Suprapubic skin (tissue), 4 donors: Measurements from ENCODE around the gene ITGA2B.

Experiments used
- CTCF ChIP-seq, 2 donors: fragments of 200-600 bp in 1 of 2; fragments of 450-650 bp in 1 of 2; sonication (generic) in 1 of 2; IDR thresholded peaks; one replicate each; pipeline ENCODE4 v1.5.1; 2016 to 2019; ENCODE audit warnings: antibody characterized with exemption in 2 of 2, mild to moderate bottlenecking in 1 of 2, moderate library complexity in 1 of 2
- EP300 ChIP-seq: sonication (generic); formaldehyde crosslinking; IDR thresholded peaks from one replicate; pipeline ENCODE4 v1.6.1; 2017; ENCODE audit warnings: antibody characterized with exemption
- POLR2A ChIP-seq, 2 donors: fragments of 450-650 bp; IDR thresholded peaks; one replicate each; pipeline ENCODE4 v1.6.1; 2017; ENCODE audit warnings: antibody characterized with exemption in 2 of 2, mild to moderate bottlenecking in 2 of 2, moderate library complexity in 2 of 2
- POLR2AphosphoS5 ChIP-seq, 3 donors: sonication (generic); formaldehyde crosslinking; IDR thresholded peaks; one replicate each; pipeline ENCODE4 v1.6.1; 2017; ENCODE audit warnings: antibody characterized with exemption in 3 of 3

DNA sequence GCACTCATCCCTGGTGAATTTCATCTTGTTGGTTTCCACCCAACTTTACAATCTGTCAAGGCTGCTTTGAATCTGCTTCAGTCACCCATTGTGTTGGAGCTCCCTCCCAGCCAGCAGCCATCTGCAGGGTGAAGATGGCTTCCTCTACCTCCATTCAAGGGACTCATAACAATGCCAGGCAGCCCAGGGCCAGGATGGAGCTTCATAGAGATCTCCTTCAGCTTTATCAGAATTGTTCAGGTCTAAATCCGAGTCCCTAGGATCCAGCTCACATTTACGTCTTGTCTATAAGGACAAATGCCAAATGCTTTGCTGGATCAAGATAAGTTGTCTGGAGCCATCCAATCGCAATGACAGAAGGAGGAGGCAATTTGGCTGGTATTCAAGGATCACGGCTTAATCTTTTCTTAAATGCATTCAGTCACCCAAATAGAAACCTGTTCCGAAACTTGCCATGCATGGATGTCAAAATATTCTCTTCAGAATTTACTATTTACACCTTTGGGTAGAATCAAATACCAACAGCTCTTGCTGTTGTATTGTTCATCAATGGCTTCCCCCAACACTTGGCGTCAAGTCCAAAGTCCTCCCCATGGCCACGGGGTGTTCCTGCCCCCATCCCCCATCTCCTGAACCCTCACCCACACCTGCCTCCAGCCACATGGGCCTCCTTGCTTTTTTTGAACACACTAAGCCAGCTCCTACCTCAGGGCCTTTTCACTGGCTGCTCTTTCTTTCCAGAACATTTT, 22.0 kb downstream of the ITGA2B start:
- TF ChIP-seq CTCF (IDR thresholded peaks at IDR 0.05) (no peak), EP300 (no peak), POLR2A (IDR thresholded peaks at IDR 0.05) (no peak), POLR2AphosphoS5 (IDR thresholded peaks at IDR 0.05) (no peak)
